Loucy (cell line): ENCODE measurements around the gene AGXT2.

Experiments
- EZH2phosphoT487 ChIP-seq: fragments of 200-600 bp; IDR thresholded peaks from 2 replicates; pipeline ENCODE4 v1.6.1; 2018; ENCODE audit warnings: antibody characterized with exemption, mild to moderate bottlenecking, moderate library complexity, borderline replicate concordance
- TF ChIP-seq, protein P1 (sequence below): fragments of 200-600 bp; sonication (generic); conservative IDR thresholded peaks from 2 replicates; pipeline ENCODE4 v1.5.1; 2014; ENCODE audit warnings: mild to moderate bottlenecking, antibody characterized with exemption, low read length

DNA sequence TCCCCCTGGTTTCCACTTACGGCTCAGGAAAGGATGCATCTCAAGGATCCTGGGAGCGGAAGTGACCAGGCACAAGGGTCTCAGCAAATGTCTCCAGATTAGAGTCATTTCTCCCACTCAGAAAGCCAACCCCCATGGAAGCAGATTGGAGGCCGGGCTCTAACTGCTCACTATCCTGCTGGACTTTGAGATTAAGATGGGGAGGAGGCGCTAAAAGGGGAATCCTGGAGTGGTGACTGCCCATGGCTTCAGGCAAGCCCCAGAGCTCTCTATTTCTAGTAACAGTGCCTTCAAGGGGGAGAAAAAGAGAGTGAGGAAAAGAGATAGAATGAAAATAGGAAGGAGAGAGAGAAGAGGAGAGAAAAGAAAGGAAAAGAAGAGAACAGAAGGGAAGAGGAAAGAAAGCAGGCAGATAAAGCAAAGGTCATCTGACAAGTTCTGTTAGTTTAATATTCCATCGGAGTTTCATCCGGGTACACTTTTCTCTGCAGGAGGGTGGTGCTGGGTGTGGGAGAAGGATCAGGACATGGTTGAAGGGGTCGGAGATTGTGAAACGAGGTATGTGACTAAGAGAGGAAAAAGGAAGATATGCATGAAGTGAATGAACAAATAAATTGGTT is at the start of gene AGXT2:
- TF ChIP-seq, protein P1, sequence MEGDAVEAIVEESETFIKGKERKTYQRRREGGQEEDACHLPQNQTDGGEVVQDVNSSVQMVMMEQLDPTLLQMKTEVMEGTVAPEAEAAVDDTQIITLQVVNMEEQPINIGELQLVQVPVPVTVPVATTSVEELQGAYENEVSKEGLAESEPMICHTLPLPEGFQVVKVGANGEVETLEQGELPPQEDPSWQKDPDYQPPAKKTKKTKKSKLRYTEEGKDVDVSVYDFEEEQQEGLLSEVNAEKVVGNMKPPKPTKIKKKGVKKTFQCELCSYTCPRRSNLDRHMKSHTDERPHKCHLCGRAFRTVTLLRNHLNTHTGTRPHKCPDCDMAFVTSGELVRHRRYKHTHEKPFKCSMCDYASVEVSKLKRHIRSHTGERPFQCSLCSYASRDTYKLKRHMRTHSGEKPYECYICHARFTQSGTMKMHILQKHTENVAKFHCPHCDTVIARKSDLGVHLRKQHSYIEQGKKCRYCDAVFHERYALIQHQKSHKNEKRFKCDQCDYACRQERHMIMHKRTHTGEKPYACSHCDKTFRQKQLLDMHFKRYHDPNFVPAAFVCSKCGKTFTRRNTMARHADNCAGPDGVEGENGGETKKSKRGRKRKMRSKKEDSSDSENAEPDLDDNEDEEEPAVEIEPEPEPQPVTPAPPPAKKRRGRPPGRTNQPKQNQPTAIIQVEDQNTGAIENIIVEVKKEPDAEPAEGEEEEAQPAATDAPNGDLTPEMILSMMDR = no peak
- TF ChIP-seq EZH2phosphoT487 = no peak
